Gastrocnemius medialis (tissue), 4 donors: ENCODE results near the gene WWOX. TPM values are rescaled to one million over a fixed set of nuclear protein-coding genes. Genes with fewer than 3 reads are reported as not detected.

Experiments
- ATAC-seq, 2 donors: fragments of 150-250 bp; one replicate each; pipeline ENCODE4 v1.9.1; 2016
- DNase-seq, 2 donors: peaks; one replicate each; pipeline ENCODE4 v3.0.0-alpha.2; 2019
- H3K27ac ChIP-seq, 4 donors: fragments of 200-600 bp; sonication (generic); 1 replicate in 1 of 4; 2 replicates in 3 of 4; pipeline ENCODE4 v1.5.1; 2016 to 2018; ENCODE audit warnings: mild to moderate bottlenecking in 2 of 4, moderate library complexity in 1 of 4
- H3K27me3 ChIP-seq, 3 donors: fragments of 200-600 bp; sonication (generic) in 2 of 3; 1 replicate in 1 of 3; 2 replicates in 2 of 3; pipeline versions ENCODE4 v1.5.1 to v1.6.0; 2016 to 2019; ENCODE audit warnings: mild to moderate bottlenecking in 1 of 3, moderate library complexity in 1 of 3
- H3K36me3 ChIP-seq, 2 donors: fragments of 200-600 bp; sonication (generic) in 1 of 2; one replicate each; pipeline ENCODE4 v1.5.1; 2017 to 2018
- H3K4me1 ChIP-seq, 2 donors: fragments of 200-600 bp; sonication (generic) in 1 of 2; one replicate each; pipeline ENCODE4 v1.5.1; 2016 to 2017; ENCODE audit warnings: mild to moderate bottlenecking in 2 of 2
- H3K4me3 ChIP-seq, 4 donors: fragments of 200-600 bp; sonication (generic) in 3 of 4; 1 replicate in 1 of 4; 2 replicates in 3 of 4; pipeline ENCODE4 v1.5.1; 2016 to 2019; ENCODE audit warnings: mild to moderate bottlenecking in 2 of 4
- H3K9me3 ChIP-seq, 3 donors: fragments of 200-600 bp; sonication (generic) in 2 of 3; 1 replicate in 1 of 3; 2 replicates in 2 of 3; pipeline ENCODE4 v1.5.1; 2016 to 2019
- POLR2A ChIP-seq, 2 donors: fragments of 450-650 bp; IDR thresholded peaks; one replicate each; pipeline ENCODE4 v1.6.1; 2017; ENCODE audit warnings: antibody characterized with exemption in 2 of 2, mild to moderate bottlenecking in 2 of 2, moderate library complexity in 2 of 2
- in situ Hi-C, 4 donors: fragments of 200-750 bp; cut with MboI; loops; one replicate each; pipeline versions ENCODE4 v1.15.0 to v1.8.0; 2017; ENCODE audit warnings: low sequenced_read_pairs in 4 of 4
- intact Hi-C: fragments of 100-400 bp; cut with DNase I; formaldehyde crosslinking; loops from one replicate; pipeline ENCODE4 v1.15.1; 2023; ENCODE audit warnings: low total_unique reads
- total RNA-seq, 4 donors: library from RNA; depleted of rRNA; stranded (reverse); fragments of >200 nt; gene quantifications; one replicate each; pipeline versions ENCODE4 v1.1.0 to v1.2.3, GENCODE V29; 2016
- TF ChIP-seq, protein P1 (sequence below), 5 experiments: fragments of 450-650 bp in 3 of 5; fragments of 200-600 bp in 2 of 5; sonication (generic) in 2 of 5; IDR thresholded peaks in 4 of 5; conservative IDR thresholded peaks in 1 of 5; 1 replicate in 4 of 5; 2 replicates in 1 of 5; pipeline ENCODE4 v1.5.1; 2016 to 2019; ENCODE audit warnings: antibody characterized with exemption in 5 of 5, mild to moderate bottlenecking in 3 of 5, moderate library complexity in 3 of 5

The WWOX gene
- total RNA-seq, 4 donors from 2014 or later, result 3.3 to 13.0 (median 6.0) TPM

GRCh38 chr16:78761427-78761826 is 662.0 kb downstream of the WWOX start:
- Histone ChIP-seq H3K4me3 (no peak overlapping the region), H3K4me1 (no peaks in the 10 kb centered on the region), H3K27ac (no peak overlapping the region), H3K27me3 (no peaks in the 10 kb centered on the region), H3K36me3 (no peaks in the 10 kb centered on the region), H3K9me3 (no peaks in the 10 kb centered on the region)
- in situ Hi-C loops, result loop anchor here in 1 of 4 donors (25.0 kb wide), 1 partner anchor 649 kb away; no protein-coding TSS in a partner anchor
- DNase-seq (no peak), ATAC-seq (no peak)
- intact Hi-C loops, result no loop called here
- TF ChIP-seq, protein P1, sequence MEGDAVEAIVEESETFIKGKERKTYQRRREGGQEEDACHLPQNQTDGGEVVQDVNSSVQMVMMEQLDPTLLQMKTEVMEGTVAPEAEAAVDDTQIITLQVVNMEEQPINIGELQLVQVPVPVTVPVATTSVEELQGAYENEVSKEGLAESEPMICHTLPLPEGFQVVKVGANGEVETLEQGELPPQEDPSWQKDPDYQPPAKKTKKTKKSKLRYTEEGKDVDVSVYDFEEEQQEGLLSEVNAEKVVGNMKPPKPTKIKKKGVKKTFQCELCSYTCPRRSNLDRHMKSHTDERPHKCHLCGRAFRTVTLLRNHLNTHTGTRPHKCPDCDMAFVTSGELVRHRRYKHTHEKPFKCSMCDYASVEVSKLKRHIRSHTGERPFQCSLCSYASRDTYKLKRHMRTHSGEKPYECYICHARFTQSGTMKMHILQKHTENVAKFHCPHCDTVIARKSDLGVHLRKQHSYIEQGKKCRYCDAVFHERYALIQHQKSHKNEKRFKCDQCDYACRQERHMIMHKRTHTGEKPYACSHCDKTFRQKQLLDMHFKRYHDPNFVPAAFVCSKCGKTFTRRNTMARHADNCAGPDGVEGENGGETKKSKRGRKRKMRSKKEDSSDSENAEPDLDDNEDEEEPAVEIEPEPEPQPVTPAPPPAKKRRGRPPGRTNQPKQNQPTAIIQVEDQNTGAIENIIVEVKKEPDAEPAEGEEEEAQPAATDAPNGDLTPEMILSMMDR (IDR thresholded peaks at IDR 0.05 in 4 of 5, conservative IDR thresholded peaks at IDR 0.05 in 1 of 5), result no peak
- TF ChIP-seq POLR2A (IDR thresholded peaks at IDR 0.05), result no peak

GRCh38 chr16:78762222-78762621 is 662.8 kb downstream of the WWOX start:
- ATAC-seq (no peak), DNase-seq (no peak)
- TF ChIP-seq, protein P1 (IDR thresholded peaks at IDR 0.05 in 4 of 5, conservative IDR thresholded peaks at IDR 0.05 in 1 of 5), result no peak
- no peak for TF ChIP-seq POLR2A (IDR thresholded peaks at IDR 0.05)
- intact Hi-C loops (no loop called here), in situ Hi-C loops (loop anchor here in 1 of 4 donors (25.0 kb wide), 1 partner anchor 650 kb away; no protein-coding TSS in a partner anchor)
- H3K4me3 ChIP-seq, result no peak overlapping the region
- no peaks in the 10 kb centered on the region for H3K27me3 ChIP-seq
- no peaks in the 10 kb centered on the region for H3K9me3 ChIP-seq
- H3K27ac ChIP-seq, result no peak overlapping the region
- H3K4me1 ChIP-seq, result no peaks in the 10 kb centered on the region
- no peaks in the 10 kb centered on the region for H3K36me3 ChIP-seq

DNA sequence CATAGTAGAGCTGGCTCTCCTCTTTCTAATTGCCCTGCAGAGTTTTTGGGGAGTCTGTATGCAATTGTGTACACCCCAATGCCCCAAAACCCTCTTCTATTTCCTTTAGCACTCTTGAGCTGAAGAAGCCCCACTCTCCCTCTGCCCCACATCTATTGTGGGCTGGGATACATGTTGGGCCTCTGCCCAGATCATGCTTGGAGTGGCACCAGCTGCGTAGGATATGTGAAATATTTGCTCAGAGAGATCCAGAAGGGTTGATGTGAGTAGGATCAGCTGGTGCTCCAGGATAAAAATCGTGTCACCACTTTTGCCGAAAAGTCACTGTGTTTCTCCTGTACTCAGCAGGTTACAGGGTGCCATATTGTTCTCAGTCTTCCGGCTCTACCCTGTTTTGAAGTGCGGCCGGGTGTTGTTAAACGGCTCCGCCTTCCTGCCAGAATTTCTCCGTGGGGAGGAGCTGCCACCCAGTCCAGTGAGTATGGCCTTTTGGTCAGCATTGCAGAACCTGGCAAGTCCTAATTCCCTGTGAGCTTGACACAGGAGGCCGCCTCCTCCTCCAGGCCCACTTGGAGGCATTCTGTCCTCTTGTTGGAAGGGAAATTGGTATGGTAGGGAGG is 664.5 kb downstream of the WWOX start:
- TF ChIP-seq, protein P1 (IDR thresholded peaks at IDR 0.05 in 4 of 5, conservative IDR thresholded peaks at IDR 0.05 in 1 of 5), result no peak
- TF ChIP-seq POLR2A (IDR thresholded peaks at IDR 0.05), result no peak
- ATAC-seq, result no peak
- Histone ChIP-seq H3K36me3 (no peaks in the 10 kb centered on the region), H3K4me3 (no peak overlapping the region), H3K9me3 (no peaks in the 10 kb centered on the region), H3K27me3 (no peaks in the 10 kb centered on the region), H3K27ac (no peak overlapping the region), H3K4me1 (no peaks in the 10 kb centered on the region)
- in situ Hi-C loops, result loop anchor here in 1 of 4 donors (25.0 kb wide), 1 partner anchor 652 kb away; no protein-coding TSS in a partner anchor
- intact Hi-C loops, result no loop called here
- DNase-seq, result no peak

DNA sequence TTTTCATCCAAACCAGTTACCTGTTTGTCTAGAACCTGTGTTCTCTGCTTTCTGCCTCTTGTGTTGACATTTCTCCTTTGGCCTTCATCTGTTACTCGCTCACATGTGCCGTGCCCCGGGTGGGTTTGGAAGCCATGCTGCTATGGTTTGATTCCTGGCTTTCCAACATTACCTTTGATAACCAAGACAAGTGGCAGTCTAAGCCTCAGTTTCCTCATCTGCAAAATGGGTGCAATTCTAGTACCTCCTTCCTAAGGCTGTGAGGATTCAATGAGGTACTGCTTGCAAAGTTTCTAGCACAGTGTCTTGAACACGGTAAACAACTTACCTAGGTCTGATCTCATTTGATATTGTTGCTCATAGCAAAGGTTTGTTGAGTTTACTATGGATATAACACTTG is 665.0 kb downstream of the WWOX start:
- in situ Hi-C loops, result loop anchor here in 1 of 4 donors (25.0 kb wide), 1 partner anchor 652 kb away; no protein-coding TSS in a partner anchor
- H3K4me3 ChIP-seq, result no peak overlapping the region
- no peak overlapping the region for H3K27ac ChIP-seq
- DNase-seq, result no peak
- H3K36me3 ChIP-seq, result no peaks in the 10 kb centered on the region
- H3K4me1 ChIP-seq, result no peaks in the 10 kb centered on the region
- ATAC-seq, result no peak
- H3K9me3 ChIP-seq, result no peaks in the 10 kb centered on the region
- intact Hi-C loops, result no loop called here
- TF ChIP-seq, protein P1 (IDR thresholded peaks at IDR 0.05 in 4 of 5, conservative IDR thresholded peaks at IDR 0.05 in 1 of 5), result no peak
- no peaks in the 10 kb centered on the region for H3K27me3 ChIP-seq
